HG02885 (cell line): ENCODE measurements around the gene STRIP2.
"Not testable (repeated sequence)": the region's sequence is repeated elsewhere in the genome, so short reads cannot be mapped to it uniquely, and the experiment has no call there.

Source experiments
- ATAC-seq: cut with Tn5 transposase; IDR thresholded peaks from one replicate; pipeline ENCODE4 v1.9.1; 2021; ENCODE audit warnings: mild to moderate bottlenecking; ENCODE audit not compliant: unreplicated experiment, poor library complexity

Gene STRIP2

DNA sequence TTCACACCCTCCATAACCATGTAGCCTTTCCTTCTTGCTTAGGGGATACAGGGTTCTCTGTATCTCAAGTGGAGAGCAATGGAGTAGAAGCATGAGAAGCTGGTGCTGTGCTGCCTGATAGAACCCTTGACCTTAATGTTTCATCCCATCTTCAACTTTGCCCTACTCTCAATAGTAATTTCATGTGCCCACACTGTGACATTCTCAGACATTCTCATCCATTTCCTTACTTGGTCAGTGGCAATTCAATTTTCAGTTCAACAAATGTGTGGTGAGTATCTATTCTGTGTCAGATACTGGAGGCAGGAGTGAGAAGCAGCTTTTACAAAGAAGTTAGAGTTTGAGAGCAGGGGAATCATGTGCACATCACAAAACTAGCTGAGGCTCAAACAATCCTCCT is 16.1 kb downstream of the STRIP2 start:
- ATAC-seq = no peak

DNA sequence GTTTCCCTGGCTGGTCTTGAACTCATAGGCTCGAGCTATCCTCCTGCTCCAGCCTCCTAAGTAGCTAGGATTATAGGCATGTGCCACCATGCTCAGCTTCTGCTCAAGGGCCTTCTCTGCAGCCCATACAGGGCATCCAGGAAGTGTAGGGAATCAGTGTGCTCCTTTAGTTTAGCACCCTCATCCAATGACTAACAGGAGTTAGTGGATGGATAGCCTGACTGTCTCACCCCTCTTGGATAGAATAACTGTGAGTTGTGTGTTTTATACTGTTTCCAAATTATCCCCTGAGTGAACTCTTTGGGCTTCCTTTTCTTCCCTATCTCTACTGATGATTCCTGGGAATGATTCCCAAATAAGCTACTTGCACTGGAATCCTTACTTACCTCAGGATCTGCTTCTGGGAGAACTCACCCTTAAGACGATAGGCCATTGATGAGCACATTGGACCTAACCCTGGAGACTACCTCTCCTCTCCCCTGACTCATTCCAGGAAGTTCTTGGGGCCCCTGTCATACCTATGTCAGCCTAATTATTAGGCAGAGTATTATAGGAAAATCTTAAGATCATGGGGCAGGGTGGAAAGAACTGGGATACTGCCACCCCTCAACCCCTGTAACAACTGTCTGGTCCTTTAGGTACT is 18.5 kb downstream of the STRIP2 start:
- no peak for ATAC-seq

DNA sequence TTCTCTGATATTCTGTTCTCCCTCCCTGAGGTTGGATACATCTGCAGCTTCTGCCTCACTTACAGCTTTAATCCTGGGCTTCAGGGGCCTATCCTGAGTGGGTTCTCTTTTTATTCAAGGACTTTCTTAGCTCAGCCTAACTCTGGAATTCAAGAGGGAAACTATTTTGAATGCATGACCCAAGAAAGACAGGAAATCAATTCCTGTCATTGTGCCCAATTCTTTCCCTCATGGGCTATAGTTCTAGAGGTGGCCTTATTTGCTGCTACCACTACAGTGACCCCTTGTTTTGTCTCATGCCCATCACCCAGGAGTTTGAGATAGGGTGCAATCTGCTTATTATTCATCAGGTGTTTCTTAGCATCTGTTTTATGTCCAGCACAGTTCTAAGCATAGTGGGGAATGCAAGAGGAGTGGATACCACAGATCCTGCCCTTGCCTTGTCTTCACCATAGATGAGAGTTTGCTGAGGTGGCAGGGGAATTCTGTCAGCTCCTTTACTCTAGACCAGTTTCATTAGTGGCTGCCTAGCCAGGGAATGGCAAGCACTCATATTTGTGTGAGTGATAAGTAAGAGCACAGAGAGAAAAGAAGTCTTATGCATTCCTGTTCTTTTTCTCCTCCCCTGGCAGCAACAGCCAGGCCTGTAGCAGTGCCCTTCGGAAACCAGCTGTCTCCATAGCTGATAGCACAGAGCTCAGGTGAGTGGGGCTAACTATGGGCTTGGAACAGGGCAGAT is 19.4 kb downstream of the STRIP2 start:
- ATAC-seq = no peak

DNA sequence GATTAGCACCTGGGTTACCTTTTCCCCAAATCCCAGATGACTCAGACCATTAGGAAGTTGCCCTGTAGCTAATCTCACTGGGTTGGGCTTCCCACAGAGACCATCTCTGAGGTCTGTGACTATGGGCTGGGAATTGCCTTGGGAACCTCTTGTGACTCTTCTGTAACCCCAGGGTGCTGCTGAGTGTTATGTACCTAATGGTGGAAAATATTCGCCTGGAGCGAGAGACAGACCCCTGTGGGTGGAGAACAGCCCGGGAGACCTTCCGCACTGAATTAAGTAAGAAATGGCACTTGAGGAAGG is 20.0 kb downstream of the STRIP2 start:
- no peak for ATAC-seq

DNA sequence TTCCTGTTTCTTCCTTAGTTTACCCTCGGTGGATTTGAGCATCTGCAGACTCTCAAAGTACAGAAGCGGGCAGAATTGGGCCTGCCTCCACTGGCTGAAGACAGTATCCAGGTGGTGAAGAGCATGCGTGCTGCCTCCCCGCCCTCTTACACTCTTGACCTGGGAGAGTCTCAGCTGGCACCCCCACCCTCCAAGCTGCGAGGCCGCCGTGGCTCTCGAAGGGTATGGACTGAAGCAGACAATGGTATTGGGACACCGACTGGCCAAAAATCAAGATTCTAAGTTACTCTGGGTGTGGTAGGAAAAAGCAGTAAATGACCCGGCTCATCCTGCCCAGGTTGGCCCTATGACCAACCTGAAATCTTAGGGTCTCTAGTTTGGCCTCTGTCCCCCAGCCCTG is 22.2 kb downstream of the STRIP2 start:
- no peak for ATAC-seq

DNA sequence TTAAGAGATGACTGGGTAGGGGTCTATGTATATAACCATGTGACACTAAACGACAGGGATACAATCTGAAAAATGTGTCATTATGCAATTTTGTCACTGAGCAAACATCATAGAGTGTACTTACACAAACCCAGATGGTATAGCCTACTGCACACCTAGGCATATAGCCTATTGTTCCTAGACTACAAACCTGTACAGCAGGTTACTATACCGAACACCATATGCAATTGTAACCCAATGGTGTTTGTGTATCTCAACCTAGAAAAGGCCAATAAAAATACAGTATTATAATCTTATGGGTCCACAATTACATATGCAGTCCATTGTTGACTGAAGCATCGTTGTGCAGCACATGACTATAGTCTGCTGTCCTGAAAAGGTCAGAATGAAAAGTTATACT is 22.9 kb downstream of the STRIP2 start:
- ATAC-seq = no peak

DNA sequence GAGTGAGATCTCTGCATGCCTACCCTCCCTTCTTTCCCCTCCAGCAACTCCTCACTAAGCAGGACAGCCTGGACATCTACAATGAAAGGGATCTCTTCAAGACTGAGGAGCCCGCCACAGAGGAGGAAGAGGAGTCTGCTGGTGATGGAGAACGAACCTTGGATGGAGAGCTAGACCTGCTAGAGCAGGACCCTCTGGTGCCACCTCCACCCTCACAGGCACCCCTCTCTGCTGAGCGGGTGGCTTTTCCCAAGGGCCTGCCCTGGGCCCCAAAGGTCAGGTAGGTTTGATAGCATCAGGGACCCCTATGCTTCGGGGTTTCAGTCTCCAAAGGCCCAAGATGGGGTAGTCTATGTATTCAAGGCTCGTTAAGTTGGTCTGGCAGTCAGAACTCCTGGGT is 23.9 kb downstream of the STRIP2 start:
- no peak for ATAC-seq

DNA sequence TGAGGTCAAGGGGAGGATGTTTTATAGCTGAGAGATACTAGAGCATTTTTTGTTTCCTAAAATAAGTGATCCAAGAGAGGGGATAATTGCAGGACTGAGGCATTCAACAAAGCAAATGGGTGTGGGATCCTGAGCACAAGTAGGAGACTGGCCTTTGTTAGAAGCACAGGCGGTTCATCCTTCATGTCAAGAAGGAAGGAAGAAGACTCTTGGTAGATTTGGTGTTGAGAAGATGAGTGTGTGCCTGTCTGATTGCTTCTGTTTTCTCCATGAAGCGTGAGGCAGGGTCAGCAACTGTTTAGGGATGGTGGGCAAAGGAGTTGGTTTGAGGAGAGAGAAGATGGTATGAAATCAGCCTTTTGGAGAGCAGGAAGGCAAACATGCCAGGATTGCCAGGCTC is 27.6 kb downstream of the STRIP2 start:
- ATAC-seq = no peak

DNA sequence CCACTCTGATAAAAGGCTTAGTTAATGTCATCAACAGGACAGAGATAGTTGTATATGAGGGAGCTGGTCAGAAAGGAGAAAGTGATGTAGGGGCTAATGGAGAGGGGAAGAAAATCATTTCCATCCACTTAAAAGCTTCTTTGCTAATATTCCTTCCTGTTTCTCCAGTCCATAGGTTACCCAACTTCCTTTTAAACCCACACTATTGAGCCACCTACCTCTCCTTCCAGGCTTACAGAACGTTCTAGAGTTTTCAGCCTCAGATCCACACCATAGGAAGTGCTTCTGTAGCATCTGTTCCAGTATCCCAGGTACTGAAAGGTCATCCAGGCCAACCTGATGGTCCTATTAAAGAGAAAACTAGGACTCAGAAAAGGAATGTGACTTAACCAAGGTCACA is 28.2 kb downstream of the STRIP2 start:
- no peak for ATAC-seq

DNA sequence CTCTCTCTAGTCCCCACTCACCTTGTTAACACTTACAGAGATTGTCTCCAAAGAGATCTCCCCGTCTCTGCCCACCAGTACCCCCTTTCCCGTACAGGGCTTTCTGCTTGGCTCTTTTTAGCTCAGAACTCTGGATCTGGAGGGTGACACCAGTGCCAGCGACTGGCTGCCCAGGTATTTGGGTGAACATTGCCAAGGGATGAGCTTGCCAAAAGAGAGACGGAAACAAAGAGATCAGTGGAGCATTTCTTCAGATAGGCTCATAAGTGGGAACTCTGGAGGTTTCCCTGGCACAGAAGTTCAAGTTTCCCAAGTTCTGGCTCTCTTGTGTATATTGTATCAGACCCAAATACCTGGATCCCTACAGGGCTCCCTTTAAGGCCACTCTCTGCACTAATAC is 30.0 kb downstream of the STRIP2 start:
- ATAC-seq = no peak

DNA sequence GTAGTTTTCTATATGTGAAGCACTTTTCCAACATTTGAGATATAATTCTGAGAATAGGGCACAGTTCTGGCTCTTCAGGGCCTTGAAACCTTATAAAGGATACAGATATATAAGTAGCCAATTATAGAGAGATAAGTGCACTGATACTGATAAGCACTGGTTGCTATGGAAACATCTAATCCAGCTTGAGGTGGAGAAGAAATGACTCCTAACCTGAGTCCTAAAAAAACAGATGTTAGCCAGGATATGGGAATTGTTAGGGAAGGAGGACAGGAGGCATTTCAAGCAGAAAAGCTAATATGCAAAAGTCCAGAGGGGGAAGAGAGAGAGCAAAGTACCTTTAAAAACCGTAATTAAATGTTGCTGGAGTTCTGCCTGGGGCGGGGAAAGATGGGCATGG is 30.8 kb downstream of the STRIP2 start:
- no peak for ATAC-seq

DNA sequence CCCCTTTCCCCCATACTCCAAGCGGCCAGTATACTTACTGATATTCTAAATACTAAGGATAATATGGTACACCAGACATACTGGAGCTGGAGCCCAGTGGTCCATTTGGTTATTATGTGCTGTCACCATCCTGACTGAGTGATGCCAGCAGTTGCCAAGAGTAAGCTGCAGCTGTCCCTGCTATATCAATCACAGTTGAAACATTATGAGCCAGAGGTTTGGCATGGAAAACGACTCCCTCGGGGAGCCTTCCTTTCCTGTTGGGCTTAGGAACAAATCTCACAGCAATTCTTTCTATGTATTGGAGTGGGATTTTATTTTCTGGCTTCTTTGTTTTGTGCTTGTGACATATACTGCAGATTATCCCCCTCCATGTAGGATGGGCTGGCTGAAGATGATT is 32.6 kb downstream of the STRIP2 start:
- ATAC-seq = no peak

DNA sequence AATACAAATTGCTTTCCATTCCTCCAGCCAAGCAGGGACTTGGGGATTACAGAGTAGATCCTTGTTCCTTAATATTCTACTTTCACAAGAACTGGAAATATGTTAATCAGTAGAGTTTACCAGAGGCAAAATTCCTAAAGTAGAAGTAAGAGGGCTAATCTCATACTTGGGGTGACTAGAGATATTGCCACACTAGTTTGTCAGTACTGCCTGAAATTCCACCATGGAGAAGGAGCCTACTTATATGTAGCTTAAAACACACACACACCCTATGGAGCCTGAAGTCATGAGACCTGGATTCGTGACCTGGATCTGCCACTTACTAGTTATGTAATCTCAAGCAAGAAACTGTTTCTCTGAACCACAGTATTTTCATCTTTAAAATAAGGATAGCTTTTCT is 33.9 kb downstream of the STRIP2 start:
- no peak for ATAC-seq

DNA sequence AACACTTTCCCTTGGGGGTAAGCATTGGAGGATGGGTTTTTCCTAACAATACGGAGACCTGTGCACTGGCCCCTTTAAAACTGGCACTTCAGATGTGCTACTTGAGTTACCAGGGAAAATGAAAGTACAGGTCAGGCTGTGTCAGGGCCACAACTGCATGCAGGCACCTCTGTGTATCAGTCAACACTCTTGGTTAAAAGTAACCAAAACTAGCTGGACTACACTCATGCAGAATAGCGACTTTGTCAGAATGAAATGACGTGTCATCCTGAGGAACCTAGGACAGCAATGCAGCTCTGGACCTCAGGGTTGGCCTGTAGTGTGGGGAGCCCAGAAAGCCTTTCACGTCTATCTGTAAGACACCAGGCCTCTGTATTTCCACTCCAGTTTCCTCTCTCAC is 34.3 kb downstream of the STRIP2 start:
- ATAC-seq = no peak

DNA sequence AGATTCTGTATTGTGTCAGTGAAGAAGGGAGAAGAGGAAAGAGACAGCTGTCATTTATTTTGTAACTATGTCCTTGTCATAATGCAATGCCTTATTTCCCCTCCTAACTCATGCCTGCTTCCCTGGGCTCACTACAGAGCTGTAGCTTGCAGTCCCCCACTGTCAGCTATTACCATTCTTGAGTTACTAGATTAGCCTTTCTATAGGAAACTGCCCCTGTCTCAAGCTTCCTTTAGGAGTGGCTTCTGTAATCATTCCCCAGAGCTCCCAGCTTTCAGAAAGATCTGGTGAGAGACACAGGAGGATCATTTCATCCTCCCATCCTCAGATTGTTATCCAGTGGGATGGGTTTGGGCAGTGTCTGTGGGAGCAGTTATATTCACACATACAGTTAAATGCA is 35.7 kb downstream of the STRIP2 start:
- no peak for ATAC-seq

DNA sequence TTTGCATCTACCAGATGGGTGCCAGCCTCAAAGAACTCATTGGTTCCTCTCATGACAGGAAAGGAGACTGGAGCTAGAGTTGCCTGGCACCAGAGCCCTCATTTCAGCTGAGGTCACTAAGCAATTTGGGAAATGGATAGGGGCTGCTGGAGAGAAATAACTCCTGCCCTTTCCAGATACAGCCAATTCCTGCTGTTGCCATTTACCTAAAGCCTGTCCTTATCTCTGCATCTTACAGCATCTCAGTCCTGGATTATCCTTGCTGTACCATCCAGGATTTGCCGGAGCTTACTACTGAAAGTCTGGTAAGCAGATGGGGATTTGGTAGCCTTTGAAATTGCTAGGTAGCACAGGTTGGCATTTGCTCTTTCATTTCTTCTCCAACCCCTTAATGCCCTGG is 36.2 kb downstream of the STRIP2 start:
- ATAC-seq = no peak

DNA sequence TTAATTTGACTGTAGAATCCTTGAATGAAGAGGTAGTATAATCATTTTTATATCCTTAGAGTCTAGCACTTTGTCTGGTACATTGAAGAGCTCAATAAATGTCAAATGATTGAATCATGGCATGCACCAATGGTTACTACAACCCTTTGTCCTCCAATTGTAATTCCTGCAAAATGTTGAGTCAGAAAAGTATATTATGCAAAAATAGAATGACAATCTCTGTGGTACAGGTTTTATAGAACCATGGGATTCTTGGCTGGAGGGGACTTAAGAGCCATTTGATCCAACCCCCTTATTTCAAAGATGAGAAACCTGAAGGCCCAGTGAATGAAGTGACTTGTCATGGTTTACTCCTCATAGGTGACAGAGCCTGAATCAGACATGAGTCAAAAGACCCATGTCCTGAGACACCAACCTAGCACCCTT is 37.2 kb downstream of the STRIP2 start:
- ATAC-seq = no peak

DNA sequence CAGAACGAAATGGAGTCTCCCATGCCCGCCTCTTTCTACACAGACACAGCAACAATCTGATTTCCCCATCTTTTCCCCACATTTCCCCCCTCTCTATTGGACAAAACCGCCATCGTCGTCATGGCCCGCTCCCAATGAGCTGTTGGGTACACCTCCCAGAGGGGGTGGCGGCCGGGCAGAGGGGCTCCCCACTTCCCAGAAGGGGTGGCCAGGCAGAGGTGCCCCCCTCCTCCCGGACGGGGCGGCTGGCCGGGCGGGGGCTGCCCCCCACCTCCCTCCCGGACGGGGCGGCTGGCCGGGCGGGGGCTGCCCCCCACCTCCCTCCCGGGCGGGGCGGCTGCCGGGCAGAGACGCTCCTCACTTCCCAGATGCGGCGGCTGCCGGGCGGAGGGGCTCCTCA is 41.7 kb downstream of the STRIP2 start:
- not testable (repeated sequence) for ATAC-seq

DNA sequence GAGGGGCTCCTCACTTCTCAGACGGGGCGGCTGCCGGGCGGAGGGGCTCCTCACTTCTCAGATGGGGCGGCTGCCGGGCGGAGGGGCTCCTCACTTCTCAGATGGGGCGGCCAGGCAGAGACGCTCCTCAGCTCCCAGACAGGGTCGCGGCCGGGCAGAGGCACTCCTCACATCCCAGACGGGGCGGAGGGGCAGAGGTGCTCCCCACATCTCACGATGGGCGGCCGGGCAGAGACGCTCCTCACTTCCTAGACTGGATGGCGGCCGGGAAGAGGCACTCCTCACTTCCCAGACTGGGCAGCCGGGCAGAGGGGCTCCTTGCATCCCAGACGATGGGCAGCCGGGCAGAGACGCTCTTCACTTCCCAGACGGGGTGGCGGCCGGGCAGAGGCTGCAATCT is 42.2 kb downstream of the STRIP2 start:
- not testable (repeated sequence) for ATAC-seq

DNA sequence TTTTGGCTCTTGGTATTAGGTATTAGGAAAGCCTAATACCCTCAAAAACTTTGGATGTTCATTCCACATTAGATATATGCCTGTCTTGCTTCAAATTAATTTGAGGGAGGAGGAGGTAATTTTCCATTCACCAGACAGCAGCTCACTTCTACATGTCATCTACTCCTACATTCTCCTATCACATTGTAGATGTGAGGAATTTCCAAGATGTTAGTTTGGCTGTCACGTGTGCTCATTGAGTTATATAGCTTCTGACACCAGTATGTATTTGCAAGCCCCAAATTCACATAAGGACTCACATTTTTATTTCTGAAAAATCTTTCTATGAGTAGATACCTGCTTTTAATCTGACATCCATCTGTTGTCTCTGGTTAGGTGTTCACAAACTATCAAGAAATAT is 45.6 kb downstream of the STRIP2 start:
- no peak for ATAC-seq

DNA sequence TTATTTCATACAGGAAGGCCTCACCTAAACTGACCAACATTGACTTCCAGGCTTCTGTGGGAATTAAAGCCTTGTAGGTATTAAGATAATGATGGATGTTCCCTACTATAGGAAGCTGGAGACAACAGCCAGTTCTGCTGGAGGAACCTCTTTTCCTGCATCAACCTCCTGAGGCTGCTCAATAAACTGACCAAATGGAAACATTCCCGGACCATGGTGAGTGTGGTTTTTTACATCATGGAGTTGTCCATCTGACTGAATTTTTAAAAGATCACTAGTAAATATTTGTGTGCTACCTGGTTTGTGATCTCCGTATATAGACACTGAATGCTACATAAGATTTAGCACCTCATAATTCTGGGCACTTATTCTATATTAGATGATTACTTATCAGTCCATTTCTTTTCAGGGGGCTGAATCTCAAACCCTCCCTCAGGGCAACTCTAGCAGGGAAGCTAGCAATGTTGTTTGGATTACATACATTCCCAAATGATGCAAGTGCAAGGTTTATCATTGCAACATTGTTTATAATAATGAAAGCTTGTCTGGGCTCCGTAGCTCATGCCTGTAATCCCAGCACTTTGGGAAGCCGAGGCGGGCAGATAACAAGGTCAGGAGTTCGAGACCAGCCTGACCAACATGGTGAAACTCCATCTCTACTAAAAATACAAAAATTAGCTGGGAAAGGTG is 46.6 kb downstream of the STRIP2 start:
- no peak for ATAC-seq

DNA sequence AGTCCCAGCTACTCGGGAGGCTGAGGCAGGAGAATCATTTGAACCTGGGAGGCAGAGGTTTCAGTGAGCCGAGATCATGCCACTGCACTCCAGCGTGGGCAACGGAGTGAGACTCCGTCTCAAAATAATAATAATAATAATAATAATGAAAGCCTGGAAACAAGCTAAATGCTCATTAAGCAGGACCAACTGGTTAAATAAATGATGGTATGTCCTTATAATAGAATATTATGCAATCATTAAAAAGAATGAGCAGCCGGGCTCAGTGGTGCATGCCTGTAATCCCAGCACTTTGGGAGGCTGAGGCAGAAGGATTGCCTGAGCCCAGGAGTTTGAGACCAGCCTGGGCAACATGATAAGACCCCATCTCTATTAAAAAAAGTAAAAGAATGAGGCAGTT is 47.1 kb downstream of the STRIP2 start:
- ATAC-seq = not testable (repeated sequence)
